NCI-H446 (cell line): ENCODE data around the gene OR6Y1.
A peak's percentile ranks its signal among the peaks of the same experiment; 100 is the strongest.

Experiments
- DNase-seq, 2 experiments: peaks; one replicate each; lab custom pipeline; 2025; lab: John Stamatoyannopoulos, UW

The OR6Y1 gene

GRCh38 chr1:158554352-158554751, at the start of gene OR6Y1:
OR6Y1 (minus strand) TSS chr1:158554405; CDS start chr1:158548105, 6,300 bp downstream.
- no peak for DNase-seq

- DNase-seq: no peak
These were observed 46.5 kb upstream of the OR6Y1 start for GRCh38 chr1:158600735-158601134.

GRCh38 chr1:158586942-158587341, 32.7 kb upstream of the OR6Y1 start:
- no peak for DNase-seq

GRCh38 chr1:158583962-158584361, 29.8 kb upstream of the OR6Y1 start:
- DNase-seq: no peak

GRCh38 chr1:158579733-158580132, 25.5 kb upstream of the OR6Y1 start, which contains the start of gene OR10X1:
OR10X1 (minus strand) TSS chr1:158579899; CDS start chr1:158579899, 0 bp downstream.
- no peak for DNase-seq

- DNase-seq: no peak
These were observed 23.4 kb upstream of the OR6Y1 start for GRCh38 chr1:158577561-158577960.

GRCh38 chr1:158572226-158572625, 18.0 kb upstream of the OR6Y1 start:
- DNase-seq: no peak

- no peak for DNase-seq
These were observed 16.3 kb upstream of the OR6Y1 start, which contains the start of gene OR6P1 for GRCh38 chr1:158570480-158570879. OR6P1 (minus strand) TSS chr1:158570580; CDS start chr1:158563604, 6,976 bp downstream.

- no peak for DNase-seq
These were observed 10.4 kb upstream of the OR6Y1 start for GRCh38 chr1:158564608-158565007.

- no peak for DNase-seq
These were observed 9.6 kb upstream of the OR6Y1 start for GRCh38 chr1:158563853-158564252.

- DNase-seq: no peak
These were observed 5.5 kb upstream of the OR6Y1 start for GRCh38 chr1:158559696-158560095.

GRCh38 chr1:158552296-158552695, 1.9 kb downstream of the OR6Y1 start:
- no peak for DNase-seq

- DNase-seq: no peak
These were observed 6.7 kb downstream of the OR6Y1 start for GRCh38 chr1:158547533-158547932.

- DNase-seq: no peak
These were observed 16.6 kb downstream of the OR6Y1 start for GRCh38 chr1:158537609-158538008.

GRCh38 chr1:158534496-158534895, 19.7 kb downstream of the OR6Y1 start:
- no peak for DNase-seq

GRCh38 chr1:158527190-158527815, 26.9 kb downstream of the OR6Y1 start:
- no peak for DNase-seq

GRCh38 chr1:158521666-158522058, 32.5 kb downstream of the OR6Y1 start:
- no peak for DNase-seq

GRCh38 chr1:158520955-158521665, 33.1 kb downstream of the OR6Y1 start:
- no peak for DNase-seq

GRCh38 chr1:158520021-158520420, 34.2 kb downstream of the OR6Y1 start:
- no peak for DNase-seq

- DNase-seq: no peak
These were observed 37.2 kb downstream of the OR6Y1 start for GRCh38 chr1:158516966-158517365.

GRCh38 chr1:158509471-158510156, 44.6 kb downstream of the OR6Y1 start:
- peak in 1 of 2 experiments; percentile 36 for DNase-seq

GRCh38 chr1:158507511-158507910, 46.7 kb downstream of the OR6Y1 start:
- DNase-seq: no peak
